GM12874 (cell line): Measurements from ENCODE around the gene VTI1A.

ENCODE experiments used
- TF ChIP-seq, protein P1 (sequence below): IDR thresholded peaks from 2 replicates; pipeline ENCODE4 v1.5.1; 2011; ENCODE audit warnings: low read depth, mild to moderate bottlenecking, control low read depth, low read length, moderate library complexity; ENCODE audit not compliant: insufficient read depth

The VTI1A gene

DNA sequence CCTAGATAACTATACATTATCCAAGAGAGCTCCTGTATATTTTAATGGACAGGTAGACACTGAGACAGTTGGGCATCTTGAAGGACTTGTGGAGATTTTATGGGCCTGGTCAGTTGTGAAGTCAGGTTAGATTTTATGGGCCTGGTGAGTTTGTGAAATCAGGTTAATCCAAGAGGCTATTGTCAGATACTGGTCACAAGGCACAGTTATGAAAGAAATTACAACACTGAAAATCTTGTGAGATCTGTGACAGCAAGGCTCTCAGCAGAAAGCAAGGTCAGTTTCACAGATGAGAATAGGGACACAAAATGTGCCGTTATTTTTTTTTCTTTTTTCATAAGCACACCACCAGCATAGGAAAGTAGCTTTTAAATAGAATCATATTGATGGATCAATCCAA lies 167.6 kb downstream of the VTI1A start:
- TF ChIP-seq, protein P1, sequence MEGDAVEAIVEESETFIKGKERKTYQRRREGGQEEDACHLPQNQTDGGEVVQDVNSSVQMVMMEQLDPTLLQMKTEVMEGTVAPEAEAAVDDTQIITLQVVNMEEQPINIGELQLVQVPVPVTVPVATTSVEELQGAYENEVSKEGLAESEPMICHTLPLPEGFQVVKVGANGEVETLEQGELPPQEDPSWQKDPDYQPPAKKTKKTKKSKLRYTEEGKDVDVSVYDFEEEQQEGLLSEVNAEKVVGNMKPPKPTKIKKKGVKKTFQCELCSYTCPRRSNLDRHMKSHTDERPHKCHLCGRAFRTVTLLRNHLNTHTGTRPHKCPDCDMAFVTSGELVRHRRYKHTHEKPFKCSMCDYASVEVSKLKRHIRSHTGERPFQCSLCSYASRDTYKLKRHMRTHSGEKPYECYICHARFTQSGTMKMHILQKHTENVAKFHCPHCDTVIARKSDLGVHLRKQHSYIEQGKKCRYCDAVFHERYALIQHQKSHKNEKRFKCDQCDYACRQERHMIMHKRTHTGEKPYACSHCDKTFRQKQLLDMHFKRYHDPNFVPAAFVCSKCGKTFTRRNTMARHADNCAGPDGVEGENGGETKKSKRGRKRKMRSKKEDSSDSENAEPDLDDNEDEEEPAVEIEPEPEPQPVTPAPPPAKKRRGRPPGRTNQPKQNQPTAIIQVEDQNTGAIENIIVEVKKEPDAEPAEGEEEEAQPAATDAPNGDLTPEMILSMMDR: no peak

DNA sequence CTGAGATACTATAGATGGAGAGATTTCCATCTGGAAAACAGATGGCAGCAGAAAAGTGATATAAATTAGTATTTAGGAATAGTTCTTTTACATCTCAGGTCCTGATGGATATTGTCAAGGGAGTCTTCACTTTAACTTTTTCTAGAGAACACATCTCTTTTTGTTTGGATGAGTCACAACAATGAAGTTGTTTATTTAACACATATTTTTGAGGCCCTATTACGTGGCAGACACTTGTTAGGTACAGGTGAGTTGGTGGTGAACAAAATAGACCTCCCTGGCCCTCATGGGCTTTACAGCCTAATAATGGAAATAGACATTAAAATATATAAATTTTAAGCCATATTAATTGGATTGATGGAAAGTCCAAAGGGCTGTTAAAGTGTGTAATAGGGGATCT lies 168.3 kb downstream of the VTI1A start:
- TF ChIP-seq, protein P1: no peak

DNA sequence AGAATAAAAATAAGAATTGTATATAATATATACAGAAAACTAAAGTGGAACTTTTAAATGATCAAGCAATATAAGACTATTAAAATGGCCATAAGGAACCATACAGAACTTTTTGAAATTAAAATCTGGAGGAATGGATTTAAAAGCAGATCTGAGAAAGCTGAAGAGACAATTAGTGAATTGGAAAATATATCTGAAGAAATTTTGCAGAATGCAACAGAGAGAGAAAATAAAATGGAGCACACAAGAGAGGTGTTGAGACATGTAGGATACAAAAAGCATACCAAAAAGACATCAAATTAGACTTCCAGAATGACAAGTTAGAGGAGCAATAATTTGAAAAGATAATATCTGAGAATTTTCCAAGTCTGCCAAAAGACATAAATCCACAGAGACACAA lies 169.6 kb downstream of the VTI1A start:
- TF ChIP-seq, protein P1: no peak

DNA sequence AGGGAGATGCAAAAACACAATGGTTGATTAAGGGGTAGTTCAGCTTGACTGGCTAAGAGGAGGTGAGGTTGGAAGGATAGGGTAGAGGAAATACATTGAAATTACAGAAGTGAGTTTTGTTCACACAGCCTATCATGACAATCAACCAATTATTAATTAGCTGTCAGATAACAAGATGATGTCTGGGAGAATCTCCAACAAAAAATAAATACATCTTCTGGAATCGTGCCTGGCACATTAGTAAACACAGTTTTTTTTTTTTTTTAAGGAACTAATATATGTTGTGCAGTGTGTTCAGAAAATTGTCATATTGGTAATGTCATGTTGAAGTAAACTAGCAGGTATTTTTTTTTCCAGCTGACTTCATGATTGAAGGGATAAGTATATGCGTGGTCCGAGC lies 171.8 kb downstream of the VTI1A start:
- TF ChIP-seq, protein P1: no peak

DNA sequence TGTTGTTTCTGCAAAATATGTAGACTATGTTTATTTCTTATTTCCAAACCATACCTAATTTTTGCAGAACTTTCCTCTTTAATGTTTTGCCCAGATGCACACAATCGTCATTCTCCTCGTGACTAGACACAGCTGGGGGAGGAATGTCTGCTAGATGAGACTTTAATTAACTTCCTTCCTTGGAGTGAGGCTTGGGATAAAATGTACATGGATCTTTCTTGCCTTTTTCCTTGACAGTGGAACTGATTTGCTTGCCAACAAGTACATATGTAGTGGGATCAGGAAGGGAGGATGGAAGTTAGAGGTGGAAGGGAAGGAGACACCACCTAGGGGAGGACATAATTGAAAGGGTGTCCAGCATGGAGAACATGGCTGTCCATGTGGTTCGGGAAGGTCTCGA lies 172.5 kb downstream of the VTI1A start:
- TF ChIP-seq, protein P1: no peak

DNA sequence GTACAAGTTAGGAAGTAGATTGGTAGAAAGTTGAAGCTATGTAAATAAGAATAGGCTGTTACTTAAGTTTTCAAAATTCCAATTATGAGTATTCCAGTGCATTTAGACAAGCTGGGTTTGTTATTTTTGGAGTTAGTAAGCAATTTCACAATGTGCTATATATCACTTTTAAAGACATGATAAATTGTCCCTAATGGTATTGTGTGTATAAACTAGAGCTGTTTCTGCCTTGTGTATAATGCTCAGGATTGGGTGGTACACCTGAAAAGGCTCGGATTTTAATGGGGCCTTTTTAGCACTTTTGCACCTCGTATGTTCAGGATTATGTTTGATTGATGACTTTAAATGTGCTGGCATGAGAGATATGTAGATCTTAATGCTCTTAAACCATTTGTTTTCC lies 175.8 kb downstream of the VTI1A start:
- TF ChIP-seq, protein P1: no peak

DNA sequence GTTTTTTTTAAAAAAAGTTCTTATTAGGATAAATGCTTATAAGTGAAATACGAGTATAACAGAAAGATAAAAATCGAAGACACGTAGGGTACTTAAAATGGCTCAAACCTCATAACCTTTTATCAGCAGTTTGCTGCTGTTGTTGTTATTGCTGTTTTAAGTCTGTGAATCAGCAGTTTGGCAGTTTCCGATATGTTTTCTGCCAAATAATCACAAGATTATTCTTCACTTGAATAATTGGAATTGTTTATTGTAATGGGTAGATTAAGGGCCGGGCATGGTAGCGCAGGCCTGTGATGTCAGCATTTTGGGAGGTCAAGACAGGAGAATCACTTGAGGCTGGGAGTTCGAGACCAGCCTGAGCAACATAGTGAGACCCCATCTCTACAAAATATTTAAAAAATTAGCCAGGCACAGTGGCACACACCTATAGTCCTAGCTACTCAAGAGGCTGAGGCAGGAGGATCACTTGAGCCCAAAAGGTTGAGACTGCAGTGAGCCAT lies 177.6 kb downstream of the VTI1A start:
- TF ChIP-seq, protein P1: no peak
